GM23248 (cell line): ENCODE measurements around the gene RAB38.

Source experiments
- EZH2 ChIP-seq: fragments of 200-600 bp; sonication (generic); IDR thresholded peaks from 2 replicates; pipeline ENCODE4 v1.6.1; 2018; ENCODE audit warnings: antibody characterized with exemption, mild to moderate bottlenecking; ENCODE audit not compliant: insufficient read depth, poor library complexity, severe bottlenecking
- EZH2phosphoT487 ChIP-seq: fragments of 200-600 bp; sonication (generic); IDR thresholded peaks from 2 replicates; pipeline ENCODE4 v1.6.1; 2018; ENCODE audit warnings: antibody characterized with exemption, moderate library complexity, mild to moderate bottlenecking, low read depth; ENCODE audit not compliant: insufficient read depth

DNA sequence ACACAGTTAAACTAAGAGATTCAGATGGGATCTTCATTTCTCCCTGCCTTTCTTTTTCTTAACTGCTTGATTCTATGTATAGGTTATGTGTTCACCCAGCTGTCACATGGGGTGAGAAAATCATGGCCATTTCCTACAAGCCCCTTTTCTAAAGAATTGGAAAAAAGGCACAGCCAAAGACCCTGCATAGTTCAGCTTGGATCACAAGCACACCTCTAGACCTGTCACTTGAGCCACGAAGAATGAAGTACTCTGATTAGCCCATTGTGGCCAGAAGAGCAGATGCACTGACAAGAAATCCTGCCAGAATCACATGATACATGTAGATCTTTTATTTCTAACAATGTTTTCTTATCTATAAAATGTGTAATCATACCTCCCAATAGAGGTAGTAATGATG is 69.7 kb downstream of the RAB38 start:
- no peak for TF ChIP-seq EZH2
- no peak for TF ChIP-seq EZH2phosphoT487
